Stomach (tissue), 19 donors: Measurements from ENCODE around the gene DNAAF9. TPM values are rescaled to one million over a fixed set of nuclear protein-coding genes. Genes with fewer than 3 reads are reported as not detected.

Source experiments
- DNase-seq, 2 donors: peaks; one replicate each; pipeline versions ENCODE4 v3.0.0 to v3.0.0-alpha.2; 2013 to 2019
- H3K27ac ChIP-seq, 5 donors: fragments of 200-600 bp in 4 of 5; sonication (generic) in 4 of 5; one replicate each; pipeline ENCODE4 v1.5.1; 2013 to 2019; ENCODE audit warnings: mild to moderate bottlenecking in 1 of 5, moderate library complexity in 1 of 5
- H3K27me3 ChIP-seq, 3 donors: fragments of 200-600 bp; sonication (generic); one replicate each; pipeline ENCODE4 v1.5.1; 2017 to 2019; ENCODE audit warnings: mixed run types in 1 of 3
- H3K36me3 ChIP-seq, 4 donors: fragments of 200-600 bp; sonication (generic); 1 replicate in 3 of 4; 2 replicates in 1 of 4; pipeline ENCODE4 v1.5.1; 2016 to 2019
- H3K4me1 ChIP-seq, 4 donors: fragments of 200-600 bp; sonication (generic); one replicate each; pipeline ENCODE4 v1.5.1; 2016 to 2019
- H3K4me3 ChIP-seq, 4 donors: fragments of 200-600 bp; sonication (generic) in 3 of 4; one replicate each; pipeline ENCODE4 v1.5.1; 2016 to 2019; ENCODE audit warnings: mild to moderate bottlenecking in 1 of 4
- H3K9me3 ChIP-seq, 4 donors: fragments of 200-600 bp; sonication (generic); one replicate each; pipeline ENCODE4 v1.5.1; 2016 to 2019
- EP300 ChIP-seq: sonication (generic); formaldehyde crosslinking; IDR thresholded peaks from one replicate; pipeline ENCODE4 v1.6.1; 2017; ENCODE audit warnings: antibody characterized with exemption
- POLR2A ChIP-seq, 4 donors: fragments of 450-650 bp; IDR thresholded peaks; one replicate each; pipeline ENCODE4 v1.6.1; 2016; ENCODE audit warnings: antibody characterized with exemption in 4 of 4, control low read depth in 2 of 4, mild to moderate bottlenecking in 1 of 4, moderate library complexity in 1 of 4
- POLR2AphosphoS5 ChIP-seq, 3 donors: sonication (generic); formaldehyde crosslinking; IDR thresholded peaks; one replicate each; pipeline ENCODE4 v1.6.1; 2016; ENCODE audit warnings: antibody characterized with exemption in 3 of 3
- WGBS, 5 donors: extraction: QIAGEN DNeasy Blood & Tissue Kit in 3 of 5; methylation state at CpG; one replicate each; pipeline versions ENCODE4 v1.1.5 to v1.1.7; 2013 to 2018; 5-methylcytosine and 5-hydroxymethylcytosine counted together
- intact Hi-C: fragments of 100-400 bp; cut with DNase I; formaldehyde crosslinking; loops from one replicate; pipeline ENCODE4 v1.15.1; 2023; ENCODE audit warnings: low total_unique reads
- long read RNA-seq, 10 donors: transcript quantifications; one replicate each; lab custom pipeline, GENCODE V29; 2026
- polyA plus RNA-seq, 3 donors: library from polyadenylated mRNA; stranded (reverse); fragments of 200-250 nt; gene quantifications; one replicate each; pipeline ENCODE4 v1.2.3, GENCODE V29; 2013
- total RNA-seq, 5 donors: library from RNA; depleted of rRNA; stranded (reverse); fragments of >200 nt; gene quantifications; one replicate each; pipeline versions ENCODE4 v1.1.0 to v1.2.3, GENCODE V29; 2014 to 2016
- TF ChIP-seq, protein P1 (sequence below), 7 experiments: fragments of 450-650 bp in 4 of 7; fragments of 200-600 bp in 3 of 7; sonication (generic) in 3 of 7; IDR thresholded peaks; one replicate each; pipeline ENCODE4 v1.5.1; 2016 to 2019; ENCODE audit warnings: antibody characterized with exemption in 7 of 7, control low read depth in 2 of 7, mild to moderate bottlenecking in 1 of 7
- donor health status: healthy with polysubstance abuse.
- donor health status: Bipolar disorder and iron deficiency.
- donor health status: healthy.

Gene DNAAF9
- total RNA-seq (10 to 100 TPM in 4 of 5 donors, 1 to 10 TPM in 1; 1.2 to 23.7 (median 17.9) TPM), polyA plus RNA-seq (1 to 10 TPM; 3.4 to 4.1 (median 3.6) TPM)
- long read RNA-seq, donor 1 = 0 reads
- long read RNA-seq, donor 2, full-length matches to known transcripts = 1 of 1 reads
- long read RNA-seq, donor 2, partial matches to known transcripts = 0 of 1 reads
- long read RNA-seq, donor 2, other reads (novel, unspliced or antisense) = 0 of 1 reads
- long read RNA-seq, donor 3 = 0 reads
- long read RNA-seq, donor 4 = 0 reads
- long read RNA-seq, donor 5 = 0 reads
- long read RNA-seq, donor 6, full-length matches to known transcripts = 1 of 1 reads
- long read RNA-seq, donor 6, partial matches to known transcripts = 0 of 1 reads
- long read RNA-seq, donor 6, other reads (novel, unspliced or antisense) = 0 of 1 reads
- long read RNA-seq, donor 7 = 0 reads
- long read RNA-seq, donor 8 = 0 reads
- long read RNA-seq, donor 9 = 0 reads
- long read RNA-seq, donor 10 = 0 reads

DNA sequence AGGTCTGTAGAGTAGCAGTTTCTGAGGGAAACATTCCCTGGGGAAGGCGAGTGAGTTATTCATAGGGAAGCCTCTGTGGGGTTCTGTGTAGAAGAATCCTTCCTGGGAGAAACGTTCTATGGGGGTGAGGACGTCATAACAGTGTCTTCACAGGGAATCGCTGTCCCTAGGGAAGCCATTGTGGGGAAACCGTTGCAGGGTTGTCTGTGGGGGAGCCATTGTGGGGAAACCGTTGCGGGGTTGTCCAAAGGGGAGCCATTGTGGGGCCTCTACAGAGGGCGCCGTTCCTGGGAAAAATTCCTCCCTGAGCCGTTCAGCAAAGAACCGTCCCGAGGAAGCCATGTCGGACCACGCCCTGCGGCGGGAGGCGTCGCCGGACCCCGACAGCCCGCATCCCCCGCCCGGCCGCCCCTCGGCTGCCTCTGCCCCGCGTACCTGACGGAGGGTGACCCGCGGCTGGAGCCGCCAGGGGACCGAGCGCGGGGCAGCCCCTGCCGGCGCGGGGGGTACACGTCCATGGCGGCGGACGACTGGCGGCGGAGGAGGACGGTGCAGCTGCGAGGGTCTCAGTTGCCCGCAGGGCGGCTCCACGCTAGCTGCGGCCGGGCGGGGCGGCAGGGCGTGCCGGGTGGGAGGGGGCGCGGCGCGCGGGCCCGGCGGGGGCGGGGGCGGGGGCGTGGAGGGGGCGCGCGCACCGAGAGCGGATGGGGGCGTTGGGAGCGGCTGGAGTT is at the start of gene DNAAF9:
TSS of gene DNAAF9 (minus strand) at position 630 of the 731 bp plus-strand sequence. CDS start at position 518, 112 bp downstream.
- H3K4me3 ChIP-seq = peak within 1 kb of the TSS; percentile 88 to 98 (median 92)
- peak within 1 kb of the TSS; percentile 91 to 97 (median 95) for H3K27ac ChIP-seq
- H3K36me3 ChIP-seq = no peaks in the 10 kb centered on the region
- WGBS, 5 donors = 0 to 1% (median 1%) methylated on average over 15 to 71 of the region's 71 CpGs
- no peaks in the 10 kb centered on the region for H3K9me3 ChIP-seq
- intact Hi-C loops = no loop called here
- peak; percentile 34 to 89 for DNase-seq
- H3K27me3 ChIP-seq = no peaks in the 10 kb centered on the region
- TF ChIP-seq, protein P1, sequence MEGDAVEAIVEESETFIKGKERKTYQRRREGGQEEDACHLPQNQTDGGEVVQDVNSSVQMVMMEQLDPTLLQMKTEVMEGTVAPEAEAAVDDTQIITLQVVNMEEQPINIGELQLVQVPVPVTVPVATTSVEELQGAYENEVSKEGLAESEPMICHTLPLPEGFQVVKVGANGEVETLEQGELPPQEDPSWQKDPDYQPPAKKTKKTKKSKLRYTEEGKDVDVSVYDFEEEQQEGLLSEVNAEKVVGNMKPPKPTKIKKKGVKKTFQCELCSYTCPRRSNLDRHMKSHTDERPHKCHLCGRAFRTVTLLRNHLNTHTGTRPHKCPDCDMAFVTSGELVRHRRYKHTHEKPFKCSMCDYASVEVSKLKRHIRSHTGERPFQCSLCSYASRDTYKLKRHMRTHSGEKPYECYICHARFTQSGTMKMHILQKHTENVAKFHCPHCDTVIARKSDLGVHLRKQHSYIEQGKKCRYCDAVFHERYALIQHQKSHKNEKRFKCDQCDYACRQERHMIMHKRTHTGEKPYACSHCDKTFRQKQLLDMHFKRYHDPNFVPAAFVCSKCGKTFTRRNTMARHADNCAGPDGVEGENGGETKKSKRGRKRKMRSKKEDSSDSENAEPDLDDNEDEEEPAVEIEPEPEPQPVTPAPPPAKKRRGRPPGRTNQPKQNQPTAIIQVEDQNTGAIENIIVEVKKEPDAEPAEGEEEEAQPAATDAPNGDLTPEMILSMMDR (IDR thresholded peaks at IDR 0.05) = peak in 3 of 7 experiments; percentile 27 to 50 (median 45)
- TF ChIP-seq EP300 = no peak
- peaks cover 8 to 36% (median 30%) of the 10 kb centered on the region in 4 donors for H3K4me1 ChIP-seq

DNA sequence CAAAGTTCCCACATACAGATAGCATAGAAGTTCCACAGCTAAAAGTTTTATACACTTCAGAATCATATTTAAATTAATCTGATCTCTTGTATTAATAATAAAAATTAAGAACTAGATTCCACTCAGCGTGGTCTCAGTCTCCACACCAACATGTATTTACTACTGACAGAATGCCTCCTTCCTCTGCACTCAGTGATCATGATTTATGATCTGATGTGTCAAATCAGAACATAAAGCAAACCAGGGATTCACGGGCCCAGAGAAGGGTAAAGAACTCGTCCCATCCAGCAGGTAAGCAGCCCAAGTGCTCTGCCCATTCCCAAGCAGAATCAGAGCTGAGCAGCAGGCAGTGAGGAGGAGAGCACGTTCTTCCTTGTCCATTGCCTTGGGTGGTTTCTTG is 49.2 kb upstream of the DNAAF9 start:
- Histone ChIP-seq H3K4me3 (no peak overlapping the region), H3K4me1 (peaks cover 0 to 18% (median 3%) of the 10 kb centered on the region in 4 donors), H3K27ac (no peak overlapping the region), H3K9me3 (no peaks in the 10 kb centered on the region), H3K27me3 (no peaks in the 10 kb centered on the region), H3K36me3 (no peaks in the 10 kb centered on the region)
- DNase-seq = no peak
- intact Hi-C loops = no loop called here
- 67 to 79% (median 72%) methylated on average over 4 of the region's 4 CpGs for WGBS, 5 donors
- TF ChIP-seq EP300 = no peak
- no peak for TF ChIP-seq POLR2AphosphoS5 (IDR thresholded peaks at IDR 0.05)
- TF ChIP-seq, protein P1 (IDR thresholded peaks at IDR 0.05) = no peak
- TF ChIP-seq POLR2A (IDR thresholded peaks at IDR 0.05) = no peak

DNA sequence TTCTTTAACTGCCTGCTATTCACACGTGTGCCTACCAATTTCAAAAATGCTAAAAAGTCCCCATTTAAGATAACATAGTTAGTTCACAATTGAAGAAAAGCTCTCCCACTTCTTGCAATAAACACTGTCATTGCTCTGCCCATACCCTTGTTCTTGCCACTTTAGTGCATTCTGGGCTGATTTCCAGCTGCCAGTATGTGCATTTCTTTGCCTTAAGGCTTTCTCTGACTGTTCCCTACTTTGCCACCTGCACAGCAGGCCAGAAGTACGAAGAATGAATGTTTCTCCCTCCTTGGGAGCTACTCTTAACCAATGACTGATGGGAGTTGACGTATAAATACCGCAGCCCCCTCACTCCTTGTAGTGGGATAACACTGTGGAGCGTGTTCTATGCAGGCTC is 47.4 kb upstream of the DNAAF9 start:
- Histone ChIP-seq H3K27me3 (no peaks in the 10 kb centered on the region), H3K36me3 (no peaks in the 10 kb centered on the region), H3K4me1 (no peaks in the 10 kb centered on the region), H3K4me3 (no peak overlapping the region), H3K27ac (no peak overlapping the region), H3K9me3 (no peaks in the 10 kb centered on the region)
- TF ChIP-seq POLR2A (IDR thresholded peaks at IDR 0.05) (no peak), POLR2AphosphoS5 (IDR thresholded peaks at IDR 0.05) (no peak), EP300 (no peak)
- TF ChIP-seq, protein P1 (IDR thresholded peaks at IDR 0.05) = no peak
- intact Hi-C loops = no loop called here
- no peak for DNase-seq
- 51 to 68% (median 58%) methylated on average over 5 of the region's 5 CpGs for WGBS, 5 donors

DNA sequence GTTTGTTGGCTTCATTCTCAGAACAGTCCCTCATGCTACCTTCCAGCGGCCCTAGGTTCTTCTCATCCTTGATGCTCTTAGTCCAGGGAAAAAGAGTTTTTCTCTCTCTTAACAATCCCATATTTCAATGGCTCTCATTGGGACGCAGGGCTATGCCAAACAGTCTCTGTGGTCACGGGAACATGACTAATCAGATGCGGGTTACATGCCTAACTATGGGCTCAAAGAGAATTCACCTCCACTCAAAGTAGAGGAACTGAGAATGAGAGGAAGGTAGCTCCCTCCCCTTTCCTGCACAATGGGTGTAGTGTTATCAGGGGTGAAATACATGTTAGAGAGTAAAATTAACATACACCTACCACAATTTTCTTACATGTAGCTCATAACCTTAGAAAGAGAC is 45.2 kb upstream of the DNAAF9 start:
- H3K4me1 ChIP-seq = no peaks in the 10 kb centered on the region
- no peaks in the 10 kb centered on the region for H3K27me3 ChIP-seq
- H3K36me3 ChIP-seq = no peaks in the 10 kb centered on the region
- H3K4me3 ChIP-seq = no peak overlapping the region
- 67 to 87% (median 69%) methylated on average over 4 of the region's 4 CpGs for WGBS, 5 donors
- intact Hi-C loops = no loop called here
- no peaks in the 10 kb centered on the region for H3K9me3 ChIP-seq
- no peak for DNase-seq
- no peak overlapping the region for H3K27ac ChIP-seq
- TF ChIP-seq EP300 (no peak), POLR2AphosphoS5 (IDR thresholded peaks at IDR 0.05) (no peak), POLR2A (IDR thresholded peaks at IDR 0.05) (no peak)
- TF ChIP-seq, protein P1 (IDR thresholded peaks at IDR 0.05) = no peak
